ENCODE results near the gene SAMD1. TPM values are rescaled to one million over a fixed set of nuclear protein-coding genes. Genes with fewer than 3 reads are reported as not detected.

SAMD1 gene
- total RNA-seq, 1 donor from 2014 or later: 12.5 TPM

- no peaks in the 10 kb centered on the region for H3K36me3 ChIP-seq (ENCODE audit: control insufficient read depth in 3 of 3, insufficient read depth in 3 of 3, low read length in 3 of 3)
- H3K27ac ChIP-seq (ENCODE audit: low read depth, low read length): peak overlapping the region; percentile 93
- peak overlapping the region; percentile 90 to 97 (median 97) for H3K9ac ChIP-seq (ENCODE audit: low read depth in 1 of 3, low read length in 3 of 3)
- peaks cover 13 to 21% (median 13%) of the 10 kb centered on the region in 3 donors for H3K4me1 ChIP-seq (ENCODE audit: control insufficient read depth in 3 of 3, insufficient read depth in 3 of 3, low read length in 3 of 3)
- H3K27me3 ChIP-seq (ENCODE audit: control insufficient read depth in 3 of 3, insufficient read depth in 3 of 3, low read length in 3 of 3): no peaks in the 10 kb centered on the region
- H3K4me3 ChIP-seq (ENCODE audit: low read length in 3 of 3): peak overlapping the region; percentile 91 to 94 (median 94)
- no peaks in the 10 kb centered on the region for H3K9me3 ChIP-seq (ENCODE audit: control insufficient read depth in 3 of 3, low read length in 3 of 3)
Measured at GRCh38 chr19:14080887-14081796, 9.4 kb downstream of the SAMD1 start.

DNA sequence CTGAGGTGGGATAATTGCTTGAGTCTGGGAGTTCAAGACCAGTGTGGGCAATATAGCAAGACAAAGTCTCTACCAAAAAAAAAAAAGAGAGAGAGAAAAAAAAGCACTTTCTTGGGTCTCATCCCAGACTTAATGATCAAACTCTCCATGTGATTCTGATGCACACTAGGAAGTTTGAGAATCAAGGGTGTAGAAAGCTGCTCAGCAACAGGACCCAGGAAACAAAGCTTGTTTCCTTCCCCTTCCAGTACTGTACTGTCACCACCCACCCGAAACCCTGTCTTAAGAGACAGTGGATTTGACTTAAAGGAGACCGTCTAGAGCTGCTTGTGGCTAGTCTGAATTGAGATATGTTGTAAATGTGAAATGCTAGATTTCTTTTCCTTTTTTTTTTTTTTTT, 12.1 kb downstream of the SAMD1 start:
- Histone ChIP-seq H3K9ac (ENCODE audit: low read depth in 1 of 3, low read length in 3 of 3) (no peak overlapping the region), H3K4me1 (ENCODE audit: control insufficient read depth in 3 of 3, insufficient read depth in 3 of 3, low read length in 3 of 3) (peaks cover 28 to 41% (median 29%) of the 10 kb centered on the region in 3 donors), H3K27me3 (ENCODE audit: control insufficient read depth in 3 of 3, insufficient read depth in 3 of 3, low read length in 3 of 3) (no peaks in the 10 kb centered on the region), H3K9me3 (ENCODE audit: control insufficient read depth in 3 of 3, low read length in 3 of 3) (no peaks in the 10 kb centered on the region), H3K27ac (ENCODE audit: low read depth, low read length) (no peak overlapping the region), H3K4me3 (ENCODE audit: low read length in 3 of 3) (no peak overlapping the region), H3K36me3 (ENCODE audit: control insufficient read depth in 3 of 3, insufficient read depth in 3 of 3, low read length in 3 of 3) (no peaks in the 10 kb centered on the region)

DNA sequence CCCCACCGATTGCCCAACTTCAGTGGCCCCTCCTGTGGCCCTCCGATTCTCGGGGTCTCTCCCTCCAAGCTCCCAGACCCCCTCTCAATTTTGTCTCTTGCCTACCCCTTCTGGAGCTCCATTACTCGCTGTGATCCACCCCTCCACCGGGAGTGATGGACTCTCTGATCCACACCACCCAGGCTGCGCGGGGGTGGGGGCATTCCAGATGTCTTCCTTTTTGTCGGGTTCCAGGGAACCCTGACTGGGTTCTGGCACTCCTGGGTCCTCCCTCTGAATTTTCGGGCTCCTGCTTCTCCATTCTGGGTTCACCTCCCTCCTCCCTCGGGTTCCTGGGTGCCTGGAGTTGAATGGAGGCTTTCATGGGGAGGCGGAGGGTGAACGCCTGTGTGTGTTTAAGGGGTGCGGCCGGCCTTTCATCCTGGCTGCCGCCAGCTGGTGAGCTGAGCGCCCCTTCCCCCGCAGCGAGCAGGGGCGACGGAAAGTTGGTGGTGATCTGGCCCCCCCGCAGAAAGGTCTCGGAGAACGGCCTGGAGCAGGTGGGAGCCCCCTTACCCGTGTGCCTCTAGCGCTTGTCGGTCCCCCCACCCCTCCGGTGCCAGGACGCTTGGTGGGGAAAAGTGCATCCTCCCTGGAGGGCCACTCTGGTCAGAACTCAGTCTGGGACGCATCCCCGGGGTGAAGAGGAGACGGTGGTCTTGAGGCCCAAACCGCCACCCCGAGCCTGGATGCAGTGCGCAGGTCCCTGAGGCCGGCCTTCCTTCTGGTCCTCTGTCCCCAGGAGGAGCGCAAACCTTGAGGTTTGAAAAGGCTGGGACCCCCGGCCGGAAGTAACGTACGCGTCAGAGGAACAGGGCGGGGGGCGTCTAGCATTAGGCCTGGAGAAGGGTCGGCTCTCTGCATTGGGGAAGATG, 16.4 kb downstream of the SAMD1 start:
- Histone ChIP-seq H3K4me3 (ENCODE audit: low read length in 3 of 3) (peak overlapping the region; percentile 83 to 84 (median 83)), H3K9ac (ENCODE audit: low read depth in 1 of 3, low read length in 3 of 3) (peak overlapping the region; percentile 88 to 89 (median 89)), H3K27ac (ENCODE audit: low read depth, low read length) (peak overlapping the region; percentile 81), H3K27me3 (ENCODE audit: control insufficient read depth in 3 of 3, insufficient read depth in 3 of 3, low read length in 3 of 3) (no peaks in the 10 kb centered on the region), H3K36me3 (ENCODE audit: control insufficient read depth in 3 of 3, insufficient read depth in 3 of 3, low read length in 3 of 3) (no peaks in the 10 kb centered on the region), H3K9me3 (ENCODE audit: control insufficient read depth in 3 of 3, low read length in 3 of 3) (no peaks in the 10 kb centered on the region), H3K4me1 (ENCODE audit: control insufficient read depth in 3 of 3, insufficient read depth in 3 of 3, low read length in 3 of 3) (peaks cover 27 to 35% (median 32%) of the 10 kb centered on the region in 3 donors)

DNA sequence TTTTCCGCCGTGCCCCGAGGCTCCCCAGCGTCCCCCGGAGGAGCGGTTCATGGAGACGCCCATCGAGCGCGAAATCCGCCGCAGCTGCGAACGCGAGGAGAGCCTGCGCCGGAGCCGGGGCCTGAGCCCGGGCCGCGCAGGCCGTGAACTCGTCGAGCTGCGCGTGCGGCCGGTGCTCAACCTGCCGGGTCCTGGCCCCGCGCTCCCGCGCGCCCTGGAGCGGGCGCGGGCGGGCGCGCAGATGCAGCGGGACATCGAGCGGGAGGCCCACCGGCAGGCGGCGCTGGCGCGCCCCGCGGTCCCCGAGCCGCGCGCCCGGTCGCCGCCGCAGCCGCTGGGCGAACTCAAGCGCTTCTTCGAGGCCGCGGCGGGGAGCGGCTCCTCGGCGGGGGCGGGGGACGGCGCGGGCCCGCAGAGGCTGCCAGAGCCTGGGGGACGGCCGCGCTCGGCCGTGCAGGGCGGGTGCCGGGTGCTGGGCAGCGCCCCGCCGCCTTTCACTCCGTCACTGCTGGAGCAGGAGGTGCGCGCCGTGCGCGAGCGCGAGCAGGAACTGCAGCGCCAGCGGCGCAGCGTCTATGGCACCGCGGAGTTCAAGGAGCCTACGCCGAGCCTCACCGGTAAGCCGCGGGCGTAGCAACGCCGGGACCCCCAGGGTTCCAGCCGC, 17.2 kb downstream of the SAMD1 start:
- Histone ChIP-seq H3K27ac (ENCODE audit: low read depth, low read length) (peak overlapping the region; percentile 83), H3K4me1 (ENCODE audit: control insufficient read depth in 3 of 3, insufficient read depth in 3 of 3, low read length in 3 of 3) (peaks cover 27 to 35% (median 32%) of the 10 kb centered on the region in 3 donors), H3K36me3 (ENCODE audit: control insufficient read depth in 3 of 3, insufficient read depth in 3 of 3, low read length in 3 of 3) (no peaks in the 10 kb centered on the region), H3K4me3 (ENCODE audit: low read length in 3 of 3) (peak overlapping the region; percentile 83 to 84 (median 83)), H3K27me3 (ENCODE audit: control insufficient read depth in 3 of 3, insufficient read depth in 3 of 3, low read length in 3 of 3) (no peaks in the 10 kb centered on the region), H3K9ac (ENCODE audit: low read depth in 1 of 3, low read length in 3 of 3) (peak overlapping the region; percentile 88 to 89 (median 89)), H3K9me3 (ENCODE audit: control insufficient read depth in 3 of 3, low read length in 3 of 3) (no peaks in the 10 kb centered on the region)

- Histone ChIP-seq H3K4me1 (ENCODE audit: control insufficient read depth in 3 of 3, insufficient read depth in 3 of 3, low read length in 3 of 3) (peaks cover 27 to 35% (median 32%) of the 10 kb centered on the region in 3 donors), H3K9me3 (ENCODE audit: control insufficient read depth in 3 of 3, low read length in 3 of 3) (no peaks in the 10 kb centered on the region), H3K36me3 (ENCODE audit: control insufficient read depth in 3 of 3, insufficient read depth in 3 of 3, low read length in 3 of 3) (no peaks in the 10 kb centered on the region), H3K27ac (ENCODE audit: low read depth, low read length) (peak within 1 kb of the TSS; percentile 83), H3K9ac (ENCODE audit: low read depth in 1 of 3, low read length in 3 of 3) (peak within 1 kb of the TSS; percentile 88 to 89 (median 89)), H3K4me3 (ENCODE audit: low read length in 3 of 3) (peak within 1 kb of the TSS; percentile 83 to 84 (median 83)), H3K27me3 (ENCODE audit: control insufficient read depth in 3 of 3, insufficient read depth in 3 of 3, low read length in 3 of 3) (no peaks in the 10 kb centered on the region)
Measured at GRCh38 chr19:14072535-14073260, 17.9 kb downstream of the SAMD1 start, which contains the start of gene MISP3. MISP3 (plus strand) TSS chr19:14072786; CDS start chr19:14073310, 524 bp downstream.

- no peak overlapping the region for H3K27ac ChIP-seq (ENCODE audit: low read depth, low read length)
Measured at GRCh38 chr19:14070268-14071050, 20.1 kb downstream of the SAMD1 start.

DNA sequence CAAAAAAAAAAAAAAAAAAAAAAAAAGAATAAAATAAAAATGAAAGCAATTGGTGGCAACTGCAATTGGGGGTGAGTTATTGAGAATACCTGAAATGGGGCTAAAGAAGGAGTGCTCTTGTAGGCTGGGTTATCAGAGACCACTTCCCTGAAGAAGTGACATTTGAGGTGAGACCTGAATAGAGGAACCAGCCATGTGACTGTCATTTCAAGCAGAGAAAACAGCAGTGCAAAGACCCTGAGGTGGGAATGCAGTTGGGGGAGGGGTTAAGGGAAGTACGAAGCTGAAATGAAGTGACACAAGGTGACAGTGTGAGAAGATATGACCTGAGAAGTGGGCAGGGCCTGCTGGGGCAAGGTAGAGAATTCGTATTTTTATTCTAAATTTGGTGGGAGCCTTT, 24.4 kb downstream of the SAMD1 start:
- H3K36me3 ChIP-seq (ENCODE audit: control insufficient read depth in 3 of 3, insufficient read depth in 3 of 3, low read length in 3 of 3): no peaks in the 10 kb centered on the region
- no peaks in the 10 kb centered on the region for H3K9me3 ChIP-seq (ENCODE audit: control insufficient read depth in 3 of 3, low read length in 3 of 3)
- H3K9ac ChIP-seq (ENCODE audit: low read depth in 1 of 3, low read length in 3 of 3): no peak overlapping the region
- no peaks in the 10 kb centered on the region for H3K4me1 ChIP-seq (ENCODE audit: control insufficient read depth in 3 of 3, insufficient read depth in 3 of 3, low read length in 3 of 3)
- H3K27me3 ChIP-seq (ENCODE audit: control insufficient read depth in 3 of 3, insufficient read depth in 3 of 3, low read length in 3 of 3): peaks cover 4 to 10% (median 4%) of the 10 kb centered on the region in 3 donors
- no peak overlapping the region for H3K27ac ChIP-seq (ENCODE audit: low read depth, low read length)
- H3K4me3 ChIP-seq (ENCODE audit: low read length in 3 of 3): no peak overlapping the region

More at GRCh38 chr19:14070268-14071050, 20.1 kb downstream of the SAMD1 start:
- no peak overlapping the region for H3K9ac ChIP-seq (ENCODE audit: low read depth in 1 of 3, low read length in 3 of 3)
- H3K36me3 ChIP-seq (ENCODE audit: control insufficient read depth in 3 of 3, insufficient read depth in 3 of 3, low read length in 3 of 3): no peaks in the 10 kb centered on the region
- no peaks in the 10 kb centered on the region for H3K9me3 ChIP-seq (ENCODE audit: control insufficient read depth in 3 of 3, low read length in 3 of 3)
- H3K4me1 ChIP-seq (ENCODE audit: control insufficient read depth in 3 of 3, insufficient read depth in 3 of 3, low read length in 3 of 3): peaks cover 25 to 34% (median 32%) of the 10 kb centered on the region in 3 donors
- H3K4me3 ChIP-seq (ENCODE audit: low read length in 3 of 3): no peak overlapping the region
- H3K27me3 ChIP-seq (ENCODE audit: control insufficient read depth in 3 of 3, insufficient read depth in 3 of 3, low read length in 3 of 3): no peaks in the 10 kb centered on the region

DNA sequence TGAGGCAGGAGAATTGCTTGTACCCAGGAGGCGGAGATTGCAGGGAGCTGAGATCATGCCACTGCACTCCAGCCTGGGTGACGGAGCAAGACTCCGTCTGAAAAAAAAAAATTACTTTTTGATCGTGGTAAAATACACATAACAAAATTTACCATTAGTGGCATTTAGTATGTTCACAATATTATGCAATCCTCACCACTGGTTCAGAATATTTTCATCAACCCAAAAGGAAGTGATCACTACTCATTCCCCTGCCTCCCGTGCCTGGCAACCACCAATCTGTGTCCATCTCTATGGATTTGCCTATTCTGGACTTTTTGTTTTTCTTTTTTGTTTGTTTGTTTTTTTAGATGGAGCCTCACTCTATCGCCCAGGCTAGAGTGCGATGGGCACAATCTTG, 27.4 kb downstream of the SAMD1 start:
- H3K9me3 ChIP-seq (ENCODE audit: control insufficient read depth in 3 of 3, low read length in 3 of 3): no peaks in the 10 kb centered on the region
- no peaks in the 10 kb centered on the region for H3K36me3 ChIP-seq (ENCODE audit: control insufficient read depth in 3 of 3, insufficient read depth in 3 of 3, low read length in 3 of 3)
- no peak overlapping the region for H3K27ac ChIP-seq (ENCODE audit: low read depth, low read length)
- peaks cover 0 to 3% (median 0%) of the 10 kb centered on the region in 3 donors for H3K4me1 ChIP-seq (ENCODE audit: control insufficient read depth in 3 of 3, insufficient read depth in 3 of 3, low read length in 3 of 3)
- no peak overlapping the region for H3K4me3 ChIP-seq (ENCODE audit: low read length in 3 of 3)
- no peak overlapping the region for H3K9ac ChIP-seq (ENCODE audit: low read depth in 1 of 3, low read length in 3 of 3)
- H3K27me3 ChIP-seq (ENCODE audit: control insufficient read depth in 3 of 3, insufficient read depth in 3 of 3, low read length in 3 of 3): peaks cover 31 to 37% (median 32%) of the 10 kb centered on the region in 3 donors

All from skeletal muscle tissue (tissue), 4 donors.